Measurements from ENCODE around the gene PSEN2. TPM values are rescaled to one million over a fixed set of nuclear protein-coding genes. Genes with fewer than 3 reads are reported as not detected.

PSEN2 gene
- total RNA-seq, 2 experiments from 2014 or later, result 0.48 to 1.7 TPM

DNA sequence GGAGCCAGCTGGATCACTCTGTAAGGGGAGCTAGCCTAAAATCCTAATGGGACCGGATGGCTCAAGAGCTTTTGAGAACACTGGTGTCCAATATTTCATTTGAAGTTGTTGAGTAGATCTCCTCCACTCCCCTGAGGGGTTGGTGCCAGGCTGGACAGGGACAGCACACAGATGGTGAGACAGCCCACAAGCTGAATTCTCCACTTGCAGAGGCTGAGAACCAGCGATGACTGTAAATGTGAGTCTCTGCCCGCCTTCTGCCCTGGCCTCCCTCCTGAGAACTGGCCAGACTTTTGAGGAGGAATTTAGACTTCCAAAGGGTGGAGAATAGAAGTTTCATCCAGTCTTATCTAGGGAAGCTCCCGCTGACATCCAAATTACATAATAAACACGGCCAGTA is 49.2 kb downstream of the PSEN2 start:
- no peak for DNase-seq (ENCODE audit: low spot score)
- TF ChIP-seq EZH2phosphoT487 (IDR thresholded peaks at IDR 0.05; ENCODE audit: borderline replicate concordance, low read depth, low read length), result no peak
- TF ChIP-seq, protein P1, sequence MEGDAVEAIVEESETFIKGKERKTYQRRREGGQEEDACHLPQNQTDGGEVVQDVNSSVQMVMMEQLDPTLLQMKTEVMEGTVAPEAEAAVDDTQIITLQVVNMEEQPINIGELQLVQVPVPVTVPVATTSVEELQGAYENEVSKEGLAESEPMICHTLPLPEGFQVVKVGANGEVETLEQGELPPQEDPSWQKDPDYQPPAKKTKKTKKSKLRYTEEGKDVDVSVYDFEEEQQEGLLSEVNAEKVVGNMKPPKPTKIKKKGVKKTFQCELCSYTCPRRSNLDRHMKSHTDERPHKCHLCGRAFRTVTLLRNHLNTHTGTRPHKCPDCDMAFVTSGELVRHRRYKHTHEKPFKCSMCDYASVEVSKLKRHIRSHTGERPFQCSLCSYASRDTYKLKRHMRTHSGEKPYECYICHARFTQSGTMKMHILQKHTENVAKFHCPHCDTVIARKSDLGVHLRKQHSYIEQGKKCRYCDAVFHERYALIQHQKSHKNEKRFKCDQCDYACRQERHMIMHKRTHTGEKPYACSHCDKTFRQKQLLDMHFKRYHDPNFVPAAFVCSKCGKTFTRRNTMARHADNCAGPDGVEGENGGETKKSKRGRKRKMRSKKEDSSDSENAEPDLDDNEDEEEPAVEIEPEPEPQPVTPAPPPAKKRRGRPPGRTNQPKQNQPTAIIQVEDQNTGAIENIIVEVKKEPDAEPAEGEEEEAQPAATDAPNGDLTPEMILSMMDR (conservative IDR thresholded peaks at IDR 0.05; ENCODE audit: low read length), result no peak
- intact Hi-C loops (cut with micrococcal nuclease; ENCODE audit: unreplicated experiment), result no loop called here
- H3K4me2 ChIP-seq (ENCODE audit: low read length), result no peak overlapping the region
- no peaks in the 10 kb centered on the region for H3K36me3 ChIP-seq (ENCODE audit: insufficient read depth, low read length)
- no peaks in the 10 kb centered on the region for H3K9me2 ChIP-seq (ENCODE audit: insufficient read depth, low read length)
- H3K27ac ChIP-seq (ENCODE audit: low read depth, low read length, poor library complexity, severe bottlenecking), result no peak overlapping the region
- no peak overlapping the region for H3K4me3 ChIP-seq (ENCODE audit: low read depth, low read length, poor library complexity, severe bottlenecking)
- H2AFZ ChIP-seq (ENCODE audit: low read length), result no peak overlapping the region
- POLR2A ChIA-PET, result no interaction called here
- no peaks in the 10 kb centered on the region for H3K79me2 ChIP-seq (ENCODE audit: insufficient read depth, low read depth, low read length)
- CTCF ChIA-PET (ENCODE audit: unreplicated experiment), result no interaction called here
- no peaks in the 10 kb centered on the region for H3K4me1 ChIP-seq (ENCODE audit: insufficient read depth, low read length, poor library complexity, severe bottlenecking)
- H4K20me1 ChIP-seq (ENCODE audit: insufficient read depth, low read length), result no peaks in the 10 kb centered on the region
- no TSS peak for BruUV-seq (replicated peaks)
- H3K9me3 ChIP-seq (ENCODE audit: low read length), result no peaks in the 10 kb centered on the region

DNA sequence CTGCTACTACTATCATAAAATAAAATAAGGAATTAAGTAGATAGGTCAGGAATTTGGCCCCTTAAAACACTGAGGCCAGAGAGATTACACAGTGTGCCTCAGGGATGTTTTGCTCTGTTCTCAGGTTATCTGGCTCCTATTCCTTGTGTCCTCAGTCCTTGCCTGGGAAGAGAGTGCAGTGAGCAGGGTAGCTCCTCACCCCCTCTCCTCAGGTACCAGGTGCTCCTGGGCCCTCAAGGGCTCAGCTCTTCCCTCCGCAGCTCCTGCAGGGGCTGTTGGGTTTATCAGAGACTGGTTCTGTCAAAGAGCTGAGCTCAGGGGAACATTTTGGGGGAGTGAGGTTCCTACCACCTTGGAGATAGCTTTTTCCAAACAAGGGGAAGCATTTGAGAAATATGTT is 49.6 kb downstream of the PSEN2 start:
- Histone ChIP-seq H3K9me3 (ENCODE audit: low read length) (no peaks in the 10 kb centered on the region), H3K4me2 (ENCODE audit: low read length) (no peak overlapping the region), H4K20me1 (ENCODE audit: insufficient read depth, low read length) (no peaks in the 10 kb centered on the region), H3K4me3 (ENCODE audit: low read depth, low read length, poor library complexity, severe bottlenecking) (no peak overlapping the region), H2AFZ (ENCODE audit: low read length) (no peak overlapping the region), H3K79me2 (ENCODE audit: insufficient read depth, low read depth, low read length) (no peaks in the 10 kb centered on the region), H3K36me3 (ENCODE audit: insufficient read depth, low read length) (no peaks in the 10 kb centered on the region), H3K27ac (ENCODE audit: low read depth, low read length, poor library complexity, severe bottlenecking) (no peak overlapping the region), H3K9me2 (ENCODE audit: insufficient read depth, low read length) (no peaks in the 10 kb centered on the region), H3K4me1 (ENCODE audit: insufficient read depth, low read length, poor library complexity, severe bottlenecking) (no peaks in the 10 kb centered on the region)
- no peak for TF ChIP-seq EZH2phosphoT487 (IDR thresholded peaks at IDR 0.05; ENCODE audit: borderline replicate concordance, low read depth, low read length)
- TF ChIP-seq, protein P1 (conservative IDR thresholded peaks at IDR 0.05; ENCODE audit: low read length), result no peak
- intact Hi-C loops (cut with micrococcal nuclease; ENCODE audit: unreplicated experiment), result no loop called here
- no TSS peak for BruUV-seq (replicated peaks)
- DNase-seq (ENCODE audit: low spot score), result no peak
- POLR2A ChIA-PET, result no interaction called here
- CTCF ChIA-PET (ENCODE audit: unreplicated experiment), result no interaction called here

DNA sequence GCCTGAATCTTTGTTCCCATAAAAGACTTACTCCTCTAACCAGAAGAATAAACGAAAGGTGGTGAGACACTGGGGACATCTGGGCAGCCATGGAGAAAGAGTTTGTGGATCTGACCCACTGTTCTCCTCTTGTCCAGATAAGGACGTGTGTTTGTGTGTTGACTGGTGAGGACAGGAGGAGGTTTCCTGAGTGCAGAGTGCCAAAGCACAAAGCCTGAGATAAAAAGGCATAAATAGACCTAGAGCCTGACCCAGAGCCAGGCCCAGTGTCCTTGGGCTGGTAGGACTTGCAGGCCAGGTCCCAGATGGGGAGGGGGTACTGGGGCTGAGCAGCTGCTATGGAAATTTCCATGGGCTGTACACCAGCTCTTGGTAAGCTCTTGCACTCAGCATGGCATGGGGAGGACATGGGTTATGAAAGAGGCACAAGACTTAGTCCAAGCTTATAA is 50.1 kb downstream of the PSEN2 start:
- Histone ChIP-seq H3K9me2 (ENCODE audit: insufficient read depth, low read length) (no peaks in the 10 kb centered on the region), H2AFZ (ENCODE audit: low read length) (no peak overlapping the region), H3K27ac (ENCODE audit: low read depth, low read length, poor library complexity, severe bottlenecking) (no peak overlapping the region), H3K4me1 (ENCODE audit: insufficient read depth, low read length, poor library complexity, severe bottlenecking) (no peaks in the 10 kb centered on the region), H3K4me2 (ENCODE audit: low read length) (no peak overlapping the region), H3K9me3 (ENCODE audit: low read length) (no peaks in the 10 kb centered on the region), H3K79me2 (ENCODE audit: insufficient read depth, low read depth, low read length) (no peaks in the 10 kb centered on the region), H3K36me3 (ENCODE audit: insufficient read depth, low read length) (no peaks in the 10 kb centered on the region), H3K4me3 (ENCODE audit: low read depth, low read length, poor library complexity, severe bottlenecking) (no peak overlapping the region), H4K20me1 (ENCODE audit: insufficient read depth, low read length) (no peaks in the 10 kb centered on the region)
- no peak for TF ChIP-seq EZH2phosphoT487 (IDR thresholded peaks at IDR 0.05; ENCODE audit: borderline replicate concordance, low read depth, low read length)
- no peak for DNase-seq (ENCODE audit: low spot score)
- no TSS peak for BruUV-seq (replicated peaks)
- ChIA-PET CTCF (ENCODE audit: unreplicated experiment) (no interaction called here), POLR2A (no interaction called here)
- intact Hi-C loops (cut with micrococcal nuclease; ENCODE audit: unreplicated experiment), result no loop called here
